NCI-H510A treated with DMSO at 0.1 percent for 48 hours (cell line): Measurements from ENCODE around the gene CDC42EP3.

ENCODE experiments used
- DNase-seq: peaks from one replicate; lab custom pipeline; 2025; lab: John Stamatoyannopoulos, UW

Gene CDC42EP3

DNA sequence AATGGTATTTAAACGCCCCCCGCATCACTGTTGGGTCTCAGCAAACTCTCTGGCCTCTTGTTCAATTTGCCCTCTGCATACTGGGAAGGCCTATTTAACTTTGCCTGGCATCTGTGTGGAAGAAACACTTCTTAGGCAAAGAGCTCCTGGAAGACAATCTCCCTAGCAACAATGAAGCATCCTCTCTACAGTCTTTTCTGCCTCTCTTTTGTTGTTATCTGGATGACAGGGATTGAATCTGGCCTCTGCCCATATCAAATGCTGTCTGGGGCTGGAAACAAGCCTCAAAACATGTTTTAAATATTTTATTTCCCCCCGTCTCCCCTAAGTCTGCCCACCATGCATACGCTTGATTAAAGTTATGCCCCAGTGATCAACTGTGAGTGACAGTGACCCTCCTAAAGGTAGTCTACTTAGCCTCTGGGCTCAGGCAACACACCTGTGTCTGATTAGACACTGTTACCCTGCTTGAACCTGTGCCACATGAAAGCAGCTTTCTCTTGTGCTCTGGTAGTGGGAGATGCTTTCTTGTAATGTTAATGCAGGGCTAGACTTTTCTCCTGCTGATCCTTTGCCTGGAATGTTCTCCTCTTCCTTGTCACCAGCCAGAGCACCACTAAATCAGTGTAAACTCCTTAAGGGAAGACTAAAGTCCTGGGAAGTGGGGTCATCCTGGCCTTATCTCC lies 34.9 kb downstream of the CDC42EP3 start:
- DNase-seq: no peak

DNA sequence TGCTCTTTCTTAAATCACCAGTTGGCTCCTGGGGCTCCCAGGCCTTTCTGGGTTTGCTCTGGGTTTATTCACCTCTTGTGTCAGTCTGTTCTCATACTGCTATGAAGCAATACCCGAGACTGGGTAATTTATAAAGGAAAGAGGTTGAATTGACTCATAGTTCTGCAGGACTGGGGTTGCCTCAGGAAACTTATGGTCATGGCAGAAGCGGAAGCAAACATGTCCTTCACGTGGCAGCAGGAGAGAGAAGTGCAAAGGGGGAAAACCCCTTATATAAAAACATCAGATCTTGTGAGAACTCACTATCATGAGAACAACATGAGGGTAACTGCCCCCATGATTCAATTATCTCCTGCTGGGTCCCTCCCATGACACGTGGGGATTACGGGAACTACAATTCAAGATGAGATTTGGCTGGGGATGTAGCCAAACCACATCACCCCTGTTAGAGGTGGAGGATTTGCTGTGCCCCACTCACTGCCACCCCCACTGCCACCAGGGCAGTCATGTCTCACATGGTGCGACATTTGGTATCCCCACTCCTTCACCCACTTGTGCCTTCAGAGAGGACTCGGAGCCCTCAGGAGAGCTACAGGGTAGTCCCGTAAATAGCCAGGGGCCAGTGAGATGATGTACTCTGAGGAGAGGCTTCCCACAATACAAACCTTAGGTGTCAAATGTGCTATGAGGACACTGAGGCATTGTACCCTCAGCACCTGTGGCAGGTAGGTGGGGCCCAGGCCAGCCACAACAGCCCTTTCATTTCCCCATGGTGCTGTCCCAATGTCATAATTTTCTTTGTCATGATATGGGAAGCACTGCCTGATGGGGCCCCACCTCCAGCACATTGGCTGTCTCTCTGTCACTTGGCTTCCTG lies 35.7 kb downstream of the CDC42EP3 start:
- no peak for DNase-seq

DNA sequence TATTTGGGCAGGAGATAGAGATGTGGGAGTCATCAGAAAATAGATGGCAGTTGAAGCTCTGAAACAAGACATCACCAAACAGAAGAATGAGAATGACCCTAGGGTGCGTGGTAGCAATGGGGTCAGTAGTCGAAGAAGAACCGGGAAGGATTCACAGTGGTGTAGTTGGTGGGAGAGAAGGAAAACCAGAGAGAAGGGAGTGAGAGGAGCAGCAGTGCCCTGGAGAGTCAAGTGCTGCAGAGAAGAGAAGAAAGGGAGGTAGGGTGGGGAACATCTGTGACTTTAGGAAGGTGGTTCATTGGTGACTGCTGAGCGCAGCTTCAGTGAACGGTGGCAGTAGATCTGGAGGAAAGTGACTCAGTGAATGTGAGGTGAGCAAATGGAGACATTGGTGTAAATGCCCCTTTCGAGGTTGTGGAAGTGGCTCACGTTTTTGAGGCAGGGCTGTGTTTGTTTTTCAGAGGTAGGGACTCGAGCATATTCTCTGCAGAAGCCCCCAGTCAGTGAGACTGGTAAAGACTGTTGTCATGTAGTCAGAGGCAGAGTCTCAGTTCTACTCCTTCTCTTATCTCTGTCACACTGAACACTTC lies 36.4 kb downstream of the CDC42EP3 start:
- DNase-seq: no peak

DNA sequence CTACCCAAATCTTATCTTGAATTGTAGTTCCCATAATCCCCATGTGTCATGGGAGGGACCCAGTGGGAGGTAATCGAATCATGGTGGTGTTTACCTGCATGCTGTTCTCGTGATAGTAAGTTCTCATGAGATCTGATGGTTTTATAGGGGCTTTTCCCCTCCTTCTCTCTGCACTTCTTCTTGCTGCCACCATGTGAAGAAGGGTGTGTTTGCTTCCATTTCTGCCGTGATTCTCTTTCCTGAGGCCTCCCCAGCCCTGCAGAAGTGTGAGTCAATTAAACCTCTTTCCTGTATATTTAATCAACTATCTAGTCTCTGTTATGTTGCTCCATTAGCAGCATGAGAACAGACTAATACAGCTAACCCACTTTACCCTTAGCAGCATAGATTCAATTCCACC lies 37.6 kb downstream of the CDC42EP3 start:
- no peak for DNase-seq

DNA sequence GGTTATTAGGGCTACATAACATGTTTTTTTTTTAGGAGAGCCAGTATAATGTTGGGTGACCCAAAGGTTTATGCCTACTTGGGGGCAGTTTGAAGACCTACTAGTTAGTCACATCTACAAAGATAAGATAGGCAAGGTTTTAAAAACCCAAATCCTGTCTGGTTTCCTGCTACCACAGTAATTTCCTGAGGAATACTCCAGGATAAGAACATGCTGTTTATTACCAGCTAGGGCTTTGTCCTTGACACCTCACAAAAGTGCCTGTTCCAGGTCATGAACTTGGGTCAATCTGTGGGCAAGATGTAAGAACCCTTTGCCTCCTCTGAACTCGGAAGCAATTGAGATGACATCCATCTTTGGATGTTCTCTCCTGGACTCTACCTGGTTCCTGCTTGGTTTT lies 38.2 kb downstream of the CDC42EP3 start:
- DNase-seq: no peak

DNA sequence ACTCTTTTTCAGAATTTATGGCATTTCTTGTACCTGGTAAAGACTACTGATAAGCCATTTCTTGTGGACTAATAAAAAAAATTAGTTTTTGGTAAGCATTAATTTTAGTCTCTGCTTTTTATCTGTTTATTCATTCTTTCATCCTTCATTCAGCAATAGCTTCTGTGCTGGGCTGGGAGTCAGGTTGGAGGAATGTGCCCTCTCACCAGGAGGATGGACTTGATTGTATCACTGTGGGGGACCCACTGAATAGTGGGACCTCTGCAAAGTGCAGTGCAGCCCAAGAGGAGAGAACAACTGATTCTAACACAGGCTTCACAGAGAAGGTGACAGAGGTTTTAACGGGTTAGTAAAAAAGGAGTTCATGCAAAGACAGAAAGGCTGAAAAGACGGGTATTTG lies 39.1 kb downstream of the CDC42EP3 start:
- DNase-seq: no peak

DNA sequence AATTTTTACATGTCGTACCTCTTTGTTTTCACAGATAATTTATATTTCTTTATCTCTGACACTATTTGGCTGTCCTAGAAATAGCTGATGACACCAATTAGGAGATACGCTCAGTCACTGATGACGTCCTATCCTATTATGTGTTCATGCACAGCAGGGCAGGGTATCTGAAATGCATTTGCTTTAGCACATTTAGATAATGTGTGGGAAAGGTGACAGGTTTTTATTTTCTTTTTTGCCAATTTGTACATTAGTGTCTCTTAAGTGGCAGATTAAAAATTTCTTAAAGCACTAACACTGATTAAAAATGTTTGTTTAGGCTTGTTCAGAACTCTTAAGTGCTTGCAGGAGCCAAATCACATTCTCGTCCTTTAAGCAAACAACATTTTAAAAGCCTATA lies 39.7 kb downstream of the CDC42EP3 start:
- DNase-seq: peak; percentile 40

DNA sequence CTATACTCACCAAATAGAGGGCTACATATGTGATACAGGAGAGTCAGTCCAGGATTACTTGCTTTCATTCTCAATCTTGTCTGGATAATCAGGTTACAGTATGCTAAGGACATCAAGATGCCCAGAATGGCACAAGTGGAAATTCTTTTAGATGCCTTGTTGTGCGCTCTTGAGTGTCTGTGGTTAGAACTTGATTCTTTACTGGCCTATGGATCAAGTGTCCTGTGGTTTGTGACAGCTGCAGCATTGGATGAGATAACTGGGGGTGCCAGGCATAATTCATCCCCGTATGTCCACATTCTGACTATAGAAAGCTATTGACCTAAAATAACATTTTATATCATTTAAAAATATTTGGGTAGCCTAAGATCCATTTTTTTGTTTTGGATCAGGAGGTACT lies 40.1 kb downstream of the CDC42EP3 start:
- DNase-seq: peak; percentile 40

DNA sequence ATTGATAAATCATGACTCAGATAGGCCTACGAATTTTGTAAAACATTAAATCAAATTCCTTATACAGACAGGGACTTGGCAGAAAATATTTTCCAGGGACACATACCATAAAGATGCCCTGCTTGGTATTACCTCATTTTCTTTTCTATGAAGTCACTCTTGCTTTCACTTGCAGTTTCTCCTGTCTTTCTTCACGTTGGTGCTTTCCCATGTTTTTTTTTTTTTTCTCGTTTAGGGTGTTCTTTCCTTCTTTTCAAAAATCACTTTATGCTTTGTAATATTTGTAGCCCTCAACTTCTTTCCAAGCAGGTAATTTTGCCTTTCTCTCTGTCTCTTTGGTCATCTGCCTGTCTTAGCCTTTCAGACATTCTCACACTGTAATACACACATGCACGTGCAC lies 40.7 kb downstream of the CDC42EP3 start:
- DNase-seq: no peak

DNA sequence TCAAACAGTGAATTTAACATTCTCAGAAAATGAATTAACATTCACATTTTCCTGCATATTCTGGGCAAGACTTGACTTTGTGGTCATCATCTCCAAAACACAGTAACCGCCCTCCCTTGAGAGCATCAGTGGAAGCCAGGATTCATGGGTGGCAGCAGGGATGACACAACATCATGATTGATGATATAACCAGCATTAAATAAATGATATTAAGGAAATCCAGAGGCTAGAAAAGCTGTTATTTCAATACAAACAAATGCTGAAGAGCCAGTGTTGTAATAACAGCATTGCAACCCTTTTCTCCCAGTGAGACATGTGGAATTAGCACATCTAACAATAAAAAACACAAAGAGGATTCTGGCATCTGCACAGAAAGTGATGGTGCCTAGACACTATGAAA lies 41.1 kb downstream of the CDC42EP3 start:
- no peak for DNase-seq

DNA sequence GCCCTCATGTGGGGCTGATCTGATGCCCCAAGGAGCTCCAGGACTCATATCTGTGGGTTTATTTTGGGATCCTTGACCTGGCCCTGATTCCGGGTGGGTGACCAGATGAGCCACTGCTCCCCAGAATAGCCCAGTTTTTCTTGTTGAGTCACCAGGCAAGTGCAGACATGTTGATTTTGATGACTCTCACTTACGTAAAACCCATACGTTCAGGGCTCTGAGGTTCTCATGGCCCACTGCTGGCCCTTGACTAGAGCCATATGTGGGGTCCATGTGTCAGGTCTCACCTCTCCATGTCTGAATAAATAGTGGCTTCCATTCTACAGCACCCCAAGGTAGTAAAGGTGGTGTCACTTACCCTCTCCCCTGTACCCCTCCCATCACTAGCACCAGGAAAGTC lies 41.9 kb downstream of the CDC42EP3 start:
- DNase-seq: no peak

DNA sequence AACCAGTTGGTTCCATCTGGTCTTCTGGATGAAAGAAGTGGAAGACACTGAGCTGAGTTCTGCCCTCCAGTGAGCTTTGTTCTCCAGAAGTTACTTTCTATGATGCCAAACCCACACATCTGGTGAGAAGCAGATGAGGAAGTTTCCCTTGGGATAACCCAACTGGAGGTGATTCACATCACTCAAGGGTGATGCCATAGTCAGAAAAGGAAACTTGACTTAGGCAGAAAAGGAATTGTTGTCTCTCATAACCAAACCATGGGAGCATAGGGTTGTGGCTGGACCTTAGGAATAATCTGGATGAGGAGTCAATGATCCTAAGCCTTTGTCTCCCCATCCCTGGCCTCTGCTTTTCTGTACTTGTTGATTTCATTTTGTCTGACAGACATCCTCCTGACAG lies 43.7 kb downstream of the CDC42EP3 start:
- no peak for DNase-seq

DNA sequence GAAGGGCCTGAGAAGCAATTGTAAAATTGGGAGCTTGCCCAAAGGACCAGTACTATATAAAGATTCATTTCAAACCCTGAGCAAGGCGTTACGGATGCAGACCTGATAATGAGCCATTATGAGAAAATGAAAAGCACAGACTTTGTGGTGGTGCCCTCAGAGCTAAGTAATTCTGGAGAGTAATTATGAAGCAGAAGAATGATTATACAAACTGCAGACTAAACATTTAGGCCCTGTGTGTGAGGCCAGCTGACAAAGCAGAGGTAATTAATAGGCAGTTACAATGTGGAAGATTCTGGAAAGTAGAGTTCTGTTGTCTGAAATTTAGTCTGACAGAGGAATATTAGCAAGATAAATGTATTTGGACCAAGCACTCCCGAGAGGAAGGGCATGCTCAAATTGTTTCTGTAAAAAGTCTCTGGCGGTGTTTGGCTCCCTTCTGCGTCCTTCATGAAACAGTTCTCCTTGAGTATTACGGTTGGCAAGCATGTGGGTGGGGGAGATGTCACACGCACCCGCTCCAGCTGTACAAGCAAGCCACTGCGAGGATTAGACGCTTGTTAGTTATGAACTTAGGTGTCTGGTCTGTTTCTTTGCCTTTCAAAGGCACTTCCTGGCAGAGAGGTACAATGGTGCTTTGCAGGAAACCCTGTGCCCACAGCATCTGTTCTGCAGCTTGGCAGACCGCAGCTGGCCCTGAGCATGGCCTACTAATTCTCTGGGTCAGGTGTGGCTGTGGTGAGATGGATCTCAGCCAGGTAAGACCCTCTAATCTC lies 45.5 kb downstream of the CDC42EP3 start:
- DNase-seq: no peak

DNA sequence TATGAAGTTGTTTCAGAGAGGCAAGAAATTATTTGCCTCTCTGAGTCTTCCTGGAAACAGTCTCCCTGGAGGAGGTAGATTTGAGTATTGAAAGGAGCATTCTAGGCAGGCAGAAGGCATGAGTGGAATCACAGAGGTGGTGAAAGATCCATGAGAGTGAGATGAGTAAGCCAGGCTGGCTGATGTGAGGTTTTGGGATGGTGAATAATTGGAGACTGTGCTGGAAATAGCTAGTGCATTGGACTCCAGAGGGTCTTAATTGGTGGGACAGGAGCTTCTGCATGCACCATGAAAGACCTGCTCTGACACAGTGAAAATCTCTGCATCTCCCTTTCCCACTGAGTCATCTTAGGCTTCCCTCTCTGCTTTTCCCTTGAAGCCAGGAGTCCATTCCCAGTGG lies 46.3 kb downstream of the CDC42EP3 start:
- DNase-seq: no peak

DNA sequence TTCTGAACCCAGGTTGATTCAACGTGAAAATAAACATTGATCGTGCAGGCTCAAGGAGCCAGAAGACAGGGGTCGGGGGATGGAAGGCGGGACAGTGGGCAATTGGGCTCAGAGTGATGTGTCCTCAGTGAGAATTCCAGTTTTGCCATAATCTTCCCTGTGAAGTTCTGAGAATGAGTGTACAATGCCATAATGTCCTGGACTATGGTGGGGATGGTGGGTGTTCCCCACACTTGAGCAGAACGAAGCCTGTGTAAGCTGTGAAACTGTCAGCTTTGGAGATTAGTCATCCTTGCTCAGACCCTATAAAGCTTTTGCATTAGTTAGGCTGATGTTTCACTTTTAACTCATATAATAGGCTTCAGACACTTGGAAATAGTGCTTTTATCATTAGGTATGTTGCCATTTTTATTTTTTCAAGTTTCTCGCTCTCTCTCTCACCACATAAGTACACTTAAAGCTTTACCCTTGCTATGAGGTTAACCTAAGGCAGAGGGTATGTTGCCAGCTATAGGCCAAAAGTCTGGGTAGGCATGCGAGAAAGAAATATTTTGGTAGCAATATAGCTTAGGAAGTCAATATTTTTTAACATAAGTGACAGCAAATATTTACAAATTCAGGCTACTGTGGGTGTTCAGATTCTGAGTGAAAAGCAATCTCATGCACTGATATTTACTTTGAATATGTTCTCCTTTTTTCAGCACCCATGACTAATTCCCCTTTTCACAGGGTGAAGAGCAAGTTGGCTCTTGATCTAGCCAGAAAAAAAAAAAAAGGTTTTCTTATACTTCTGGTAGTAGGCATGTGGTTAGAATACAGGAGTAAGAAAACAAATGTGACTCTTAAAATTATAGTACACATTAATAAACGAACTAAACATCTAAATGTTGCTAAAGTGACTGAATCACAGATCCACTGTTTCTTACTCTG lies 47.2 kb downstream of the CDC42EP3 start:
- no peak for DNase-seq

DNA sequence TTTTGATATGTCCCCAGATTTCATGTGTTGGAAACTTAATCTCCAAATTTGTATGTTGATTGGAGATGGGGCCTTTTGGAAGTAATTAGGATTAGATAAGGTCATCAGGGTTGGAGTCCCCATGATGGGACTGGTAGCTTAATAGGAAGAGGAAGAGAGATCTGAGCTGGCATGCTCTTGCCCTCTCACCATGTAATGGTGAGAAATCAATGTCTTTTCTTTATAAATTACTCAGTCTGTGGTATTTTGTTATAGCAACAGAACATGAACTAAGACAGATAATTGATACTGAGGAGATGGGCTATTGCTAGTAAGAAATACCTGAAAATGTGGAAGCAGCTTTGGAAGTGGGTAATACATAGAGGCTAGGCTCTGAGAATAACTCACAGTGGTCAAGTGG lies 48.0 kb downstream of the CDC42EP3 start:
- no peak for DNase-seq

DNA sequence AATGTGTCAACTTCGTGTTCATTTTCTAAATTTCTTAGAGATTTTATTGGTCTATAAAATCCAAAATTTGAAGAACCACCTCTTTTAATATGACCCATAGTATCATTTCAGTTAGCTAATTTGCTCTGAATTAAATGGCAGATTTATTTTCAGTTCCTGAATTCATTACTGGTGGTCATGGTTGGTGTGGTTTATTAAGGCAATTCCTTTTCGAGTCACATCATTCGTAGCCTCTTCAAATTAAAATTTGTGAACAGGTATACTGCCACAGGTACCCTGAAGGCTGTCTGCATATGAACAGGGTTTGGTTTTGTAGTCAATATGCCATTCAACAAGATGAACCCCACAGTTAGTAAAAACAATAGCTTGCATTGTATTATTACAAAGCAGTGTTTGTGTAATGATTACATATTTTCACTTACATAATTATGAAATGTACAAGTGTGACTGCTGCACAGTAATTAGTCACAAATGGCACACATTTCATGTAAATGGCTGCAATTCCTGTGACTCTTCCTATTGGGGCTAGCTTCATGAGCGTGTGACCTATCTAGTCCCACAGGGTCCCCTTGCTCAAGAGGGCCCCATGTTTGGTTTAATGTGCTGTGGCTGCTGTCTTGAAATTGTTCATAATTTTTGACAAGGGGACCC lies 48.9 kb downstream of the CDC42EP3 start:
- DNase-seq: no peak

DNA sequence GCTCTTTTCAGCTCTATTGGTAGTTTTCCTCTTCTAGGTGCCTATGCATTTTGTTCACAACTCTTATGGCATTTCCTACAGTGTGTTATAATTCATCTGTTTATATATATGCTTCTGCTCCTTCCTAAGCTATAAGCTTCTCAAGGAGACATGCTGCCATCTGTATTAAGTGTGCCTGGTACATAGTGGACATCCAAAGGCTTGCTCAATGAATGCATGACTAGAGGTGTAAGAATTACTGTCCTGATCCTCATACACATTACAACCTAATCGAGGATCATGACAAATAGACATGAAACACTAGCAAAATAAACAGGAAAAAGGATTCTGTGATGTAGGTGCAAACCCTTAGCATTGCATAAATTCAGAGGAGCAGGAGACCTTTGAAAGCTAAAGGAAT lies 50.2 kb downstream of the CDC42EP3 start:
- no peak for DNase-seq

DNA sequence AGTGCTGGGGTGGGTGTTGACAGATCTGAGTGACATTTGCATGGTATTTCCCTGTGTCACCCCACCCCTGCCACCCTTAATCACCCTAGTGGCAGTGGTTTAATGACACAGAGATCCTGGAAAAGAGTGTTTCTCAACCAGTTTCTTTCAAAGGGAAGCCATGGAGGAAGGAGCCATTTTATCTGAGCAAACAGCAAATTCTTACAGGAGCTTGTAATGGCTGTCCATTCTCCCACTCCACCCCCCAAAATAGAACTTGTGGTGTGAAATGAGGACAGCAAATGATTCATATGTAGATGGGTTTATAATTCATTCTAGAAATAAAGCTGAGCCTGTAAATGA lies 51.5 kb downstream of the CDC42EP3 start:
- DNase-seq: no peak

DNA sequence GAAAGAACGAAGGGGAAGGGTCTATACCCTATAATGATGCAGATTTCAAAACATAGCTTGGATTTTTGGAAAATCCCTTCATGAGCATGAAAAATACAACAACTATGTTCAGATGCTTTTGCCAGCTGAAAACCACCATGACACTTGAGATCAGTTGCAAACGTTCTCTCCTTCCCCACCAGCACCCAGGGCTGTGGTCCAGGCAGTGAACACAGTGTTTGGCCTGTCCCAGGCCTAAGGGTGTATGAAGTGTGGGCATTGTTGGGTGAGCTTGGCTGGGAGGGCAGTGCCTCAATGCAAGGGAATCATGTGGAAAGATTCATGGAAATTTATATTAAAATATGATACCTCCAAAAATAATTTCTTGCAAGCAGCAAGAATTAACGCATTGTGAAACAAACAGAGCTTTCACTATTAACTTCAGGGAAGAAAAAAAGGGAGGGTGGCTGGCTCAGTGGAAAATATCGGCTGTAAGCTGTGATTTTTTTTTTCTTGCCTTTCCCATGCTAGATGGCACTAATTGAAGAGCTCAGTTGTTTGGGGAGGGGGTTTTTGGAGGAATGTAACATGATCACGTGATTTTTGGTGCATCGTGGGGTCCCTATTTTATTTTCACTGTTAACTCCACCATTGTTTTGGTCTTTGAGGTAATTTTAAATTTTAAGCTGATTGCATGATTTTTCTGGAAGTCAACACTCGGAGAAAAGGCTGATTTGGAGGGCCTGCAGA lies 52.0 kb downstream of the CDC42EP3 start:
- no peak for DNase-seq
